ENCODE results near the gene MACROD2.

The MACROD2 gene

DNA sequence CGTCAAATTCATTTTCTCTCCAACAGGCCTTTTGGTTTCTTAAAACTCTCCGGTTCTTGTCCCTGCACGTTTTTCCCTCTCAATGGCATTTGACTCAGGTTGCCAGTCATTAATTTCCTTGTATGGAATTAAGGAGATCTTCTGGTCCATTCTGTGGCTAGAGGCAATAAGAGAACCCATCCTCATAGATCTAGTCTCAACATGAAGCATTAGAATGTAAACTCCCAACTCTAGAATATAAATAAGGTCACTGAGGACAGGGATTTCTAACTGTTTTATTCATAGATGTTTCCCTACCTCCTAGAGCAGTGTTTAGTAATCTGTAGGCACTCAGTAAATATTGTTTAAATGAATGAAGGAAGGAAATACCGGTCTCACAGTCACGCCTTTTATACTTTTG is 527.3 kb downstream of the MACROD2 start:
- no peak for DNase-seq (ENCODE audit: low read depth, low spot score)

GRCh38 chr20:14523090-14523489 is 527.8 kb downstream of the MACROD2 start:
- no peak for DNase-seq (ENCODE audit: low read depth, low spot score)

DNA sequence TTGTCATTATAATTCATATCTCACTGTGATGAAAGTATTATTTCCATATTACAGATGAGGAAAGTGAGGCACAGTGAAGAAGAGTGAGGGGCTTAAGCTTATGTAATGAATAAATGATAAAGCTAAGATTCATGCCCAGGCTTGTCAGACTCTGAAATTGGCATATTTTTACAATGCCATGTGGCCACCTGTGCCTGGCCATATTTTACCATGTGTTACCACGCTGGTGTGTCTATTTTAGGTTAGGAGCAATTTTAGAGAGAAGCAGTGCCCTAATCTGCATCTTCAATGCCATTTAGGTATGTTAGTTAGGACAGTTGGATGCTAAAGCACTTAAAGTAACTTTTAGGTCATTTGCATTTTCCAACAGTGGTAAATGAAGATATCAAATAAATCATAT is 530.1 kb downstream of the MACROD2 start:
- DNase-seq (ENCODE audit: low read depth, low spot score): no peak

DNA sequence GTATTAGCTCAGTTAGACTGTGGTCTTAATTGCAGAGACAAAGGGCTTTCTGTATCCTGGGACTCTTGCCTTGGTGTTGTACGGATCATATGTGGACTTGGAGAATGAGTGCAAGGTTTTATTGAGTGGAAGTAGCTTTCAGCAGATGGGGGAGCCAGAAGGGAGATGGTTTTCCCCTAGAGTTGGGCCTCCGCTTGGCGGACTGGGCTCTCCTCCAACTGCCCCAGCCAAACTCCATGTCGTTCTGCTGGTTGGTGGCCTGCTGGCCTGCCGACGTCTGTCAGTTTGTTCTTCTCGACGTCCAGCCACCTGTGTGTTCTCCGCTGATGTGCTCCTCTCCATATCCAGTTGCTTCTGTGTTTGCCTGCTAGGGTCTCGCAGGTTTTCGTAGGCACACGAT is 531.6 kb downstream of the MACROD2 start:
- no peak for DNase-seq (ENCODE audit: low read depth, low spot score)

DNA sequence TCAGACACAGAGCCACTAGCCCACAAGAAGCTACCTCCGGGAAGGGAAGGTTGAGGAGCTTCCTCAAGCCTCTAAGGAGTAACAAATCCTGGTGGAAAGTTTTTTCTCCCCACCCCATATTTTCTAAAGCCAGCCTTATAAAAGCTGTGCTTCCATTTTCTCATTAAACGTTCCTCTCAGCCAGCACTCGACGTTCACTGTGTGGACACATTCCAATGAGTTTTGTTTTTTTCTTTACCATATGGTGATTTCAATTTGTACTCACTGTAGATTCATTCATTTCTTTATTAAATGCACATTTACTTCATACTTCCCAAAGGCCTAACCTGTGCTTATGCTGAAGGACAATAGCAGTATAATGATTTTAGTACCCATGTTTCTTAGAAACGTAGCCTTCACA is 536.5 kb downstream of the MACROD2 start:
- DNase-seq (ENCODE audit: low read depth, low spot score): no peak

- DNase-seq (ENCODE audit: low read depth, low spot score): no peak
Measured at GRCh38 chr20:14536738-14537137, 541.4 kb downstream of the MACROD2 start.

DNA sequence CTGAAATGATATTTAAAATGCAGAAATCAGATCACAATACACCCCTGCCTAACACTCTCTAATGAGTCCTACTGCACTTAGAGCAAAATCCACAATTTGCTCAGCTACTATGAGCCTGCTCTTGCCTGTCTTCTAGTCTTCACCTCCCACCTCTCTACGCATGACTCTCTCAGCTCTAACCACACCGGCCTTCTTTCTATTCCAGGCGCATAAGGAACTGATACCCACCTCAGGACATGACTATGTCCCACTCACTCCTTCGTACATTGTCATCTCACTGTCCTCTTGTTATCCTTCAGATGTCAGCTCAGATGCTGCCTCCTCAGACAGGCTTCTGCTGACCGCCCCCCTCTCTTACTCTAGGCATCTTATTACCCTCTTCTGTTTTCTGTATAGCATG is 543.1 kb downstream of the MACROD2 start:
- no peak for DNase-seq (ENCODE audit: low read depth, low spot score)

DNA sequence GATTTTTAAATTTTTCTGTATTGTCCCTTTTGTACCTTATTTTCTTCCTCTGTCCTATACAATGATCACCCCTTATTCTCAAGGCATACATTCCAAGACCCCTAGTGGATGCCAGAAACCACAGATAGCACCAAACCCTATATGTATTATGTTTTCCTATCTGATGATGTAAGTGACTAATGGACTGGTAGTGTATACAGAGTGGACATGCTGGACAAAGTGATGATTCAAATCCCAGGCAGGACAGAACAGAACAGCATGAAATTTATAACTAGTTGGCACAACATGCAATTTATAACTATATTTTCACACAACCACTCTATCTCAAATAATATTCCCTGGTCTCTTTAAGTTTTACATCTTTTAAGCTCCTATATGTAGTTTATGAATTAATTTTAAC is 547.7 kb downstream of the MACROD2 start:
- no peak for DNase-seq (ENCODE audit: low read depth, low spot score)

- DNase-seq (ENCODE audit: low read depth, low spot score): no peak
Measured at GRCh38 chr20:14544688-14545087, 549.4 kb downstream of the MACROD2 start.

- DNase-seq (ENCODE audit: low read depth, low spot score): no peak
Measured at GRCh38 chr20:14550655-14551054, 555.3 kb downstream of the MACROD2 start.

DNA sequence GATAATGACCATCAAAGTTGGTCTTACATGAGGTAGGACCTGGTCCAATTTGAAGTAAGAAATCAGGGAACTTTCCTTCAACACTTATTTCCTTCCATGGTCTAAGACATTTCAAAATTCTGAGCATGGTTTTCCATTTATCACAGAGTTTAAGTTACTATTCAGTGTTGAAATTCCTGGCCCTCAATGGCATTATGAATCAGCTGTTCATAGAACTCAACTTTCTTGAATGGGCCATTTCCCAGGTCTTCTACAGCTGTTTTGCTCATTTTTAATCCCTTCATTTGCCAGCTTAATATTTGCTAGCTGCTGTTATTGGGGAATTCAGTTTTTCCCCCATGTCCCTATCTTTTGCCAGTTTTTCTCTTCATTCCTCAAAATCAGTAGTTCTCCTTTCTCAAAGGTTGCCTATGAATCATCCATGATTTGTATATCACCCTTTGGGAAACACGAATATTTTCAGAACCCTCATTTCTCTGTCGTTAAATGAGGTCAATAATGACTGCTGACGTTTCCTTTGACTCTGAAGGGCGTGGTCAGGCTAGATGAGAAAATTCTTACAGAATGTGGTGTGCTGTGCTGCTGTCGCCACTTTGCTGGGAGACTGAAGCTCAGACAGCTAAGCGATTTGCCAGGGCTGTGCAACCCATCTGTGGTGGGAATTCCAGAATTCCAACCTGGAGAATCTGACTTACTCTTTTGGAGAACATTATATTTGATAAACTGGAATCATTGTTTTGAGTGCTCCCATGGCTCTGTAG is 558.6 kb downstream of the MACROD2 start:
- DNase-seq (ENCODE audit: low read depth, low spot score): no peak

DNA sequence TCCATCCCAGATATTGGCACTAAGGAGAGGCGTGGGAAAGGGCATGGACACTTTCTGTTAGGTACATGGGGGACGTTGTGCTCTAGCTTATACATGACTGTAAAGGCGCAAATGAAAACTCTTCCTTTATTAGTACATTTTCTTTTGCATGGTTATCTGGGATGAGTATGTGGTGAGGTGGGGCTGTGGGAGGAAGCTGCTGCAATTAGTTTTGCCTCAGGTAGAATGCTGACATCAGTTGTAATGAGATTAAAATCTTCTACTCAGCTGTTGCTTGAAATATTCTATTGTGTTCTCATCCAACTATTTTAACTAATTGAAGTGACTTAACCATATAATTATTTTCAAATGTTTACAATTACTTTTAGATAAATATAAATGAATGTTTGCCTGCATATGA is 560.4 kb downstream of the MACROD2 start:
- no peak for DNase-seq (ENCODE audit: low read depth, low spot score)

DNA sequence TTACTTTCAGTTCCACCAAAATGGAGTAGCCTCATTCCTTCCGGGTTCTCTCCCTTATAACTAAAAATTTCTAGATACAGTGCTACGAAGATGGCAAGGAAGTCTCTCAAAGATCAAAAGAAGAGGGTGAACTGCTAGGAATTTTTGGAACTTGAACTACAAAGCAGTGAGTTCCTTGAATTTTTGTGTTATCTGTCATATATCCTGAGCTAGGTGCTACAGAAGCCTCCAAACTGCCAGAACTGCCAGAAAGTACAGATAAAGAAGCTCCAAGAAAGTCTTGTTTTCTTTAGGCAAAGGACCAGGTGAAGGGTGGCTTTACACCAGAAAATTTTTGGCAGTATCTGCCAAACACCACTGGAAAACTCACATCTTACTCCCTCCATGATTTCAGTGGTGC is 560.9 kb downstream of the MACROD2 start:
- no peak for DNase-seq (ENCODE audit: low read depth, low spot score)

DNA sequence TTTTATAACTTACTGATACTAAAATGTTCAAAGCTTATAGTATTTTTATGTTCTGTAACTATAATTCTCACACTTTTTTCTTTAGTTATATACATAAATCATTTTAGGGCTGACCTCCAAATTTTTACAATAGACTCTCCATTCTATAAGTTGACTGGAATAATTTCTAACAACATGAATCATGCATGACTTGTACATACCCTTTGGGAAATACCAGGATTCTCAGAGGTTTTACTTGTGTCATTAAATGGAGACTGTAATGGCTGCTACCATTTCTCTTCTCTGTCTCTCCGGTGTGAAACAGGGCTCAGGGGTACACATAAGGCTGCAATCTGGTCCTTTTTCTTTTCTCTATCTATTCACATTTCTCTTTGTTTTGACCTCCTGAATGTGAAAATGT is 564.3 kb downstream of the MACROD2 start:
- no peak for DNase-seq (ENCODE audit: low read depth, low spot score)

DNA sequence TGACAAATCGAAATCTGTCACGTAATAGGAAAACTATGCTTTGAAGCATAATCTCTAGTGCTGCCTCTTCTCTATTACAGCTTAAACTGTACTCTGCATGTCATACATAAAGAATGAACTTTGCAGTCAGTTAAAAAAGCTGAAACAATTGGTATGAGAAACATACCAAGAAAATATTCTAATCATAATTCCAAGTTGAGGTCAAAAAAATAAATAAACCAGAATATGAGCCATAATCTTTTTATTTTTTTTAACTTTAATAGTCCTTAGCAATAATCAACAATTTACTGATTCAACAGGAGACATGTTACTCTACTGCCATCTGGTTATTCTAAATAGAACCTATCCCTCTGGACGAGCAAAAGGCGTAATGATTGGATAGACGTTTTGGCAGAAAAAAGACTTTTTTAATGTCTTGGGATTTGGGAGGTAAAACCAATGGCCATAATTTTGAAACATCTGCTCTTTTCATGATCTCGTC is 566.5 kb downstream of the MACROD2 start:
- DNase-seq (ENCODE audit: low read depth, low spot score): no peak

DNA sequence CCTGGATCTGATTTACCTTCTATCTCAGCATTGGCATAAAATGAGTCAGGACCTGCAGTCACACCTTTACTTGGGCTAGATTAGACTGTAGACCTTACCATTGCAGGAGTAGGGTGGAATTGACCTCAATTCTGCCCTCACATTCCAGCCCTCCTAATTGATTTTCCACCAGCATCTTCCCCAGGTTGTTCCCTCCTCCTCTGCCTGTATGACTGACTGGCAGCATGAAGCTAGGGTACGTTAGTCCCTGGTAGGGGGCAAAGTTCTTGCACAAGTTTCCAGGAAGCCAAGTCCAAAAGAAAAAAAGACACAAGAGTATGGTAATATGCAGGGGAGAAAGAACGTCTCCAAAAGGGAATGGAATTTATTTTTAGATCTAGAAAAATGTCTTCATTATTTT is 567.7 kb downstream of the MACROD2 start:
- DNase-seq (ENCODE audit: low read depth, low spot score): no peak

GRCh38 chr20:14566505-14566904 is 571.2 kb downstream of the MACROD2 start:
- no peak for DNase-seq (ENCODE audit: low read depth, low spot score)

GRCh38 chr20:14568225-14568624 is 572.9 kb downstream of the MACROD2 start:
- DNase-seq (ENCODE audit: low read depth, low spot score): no peak

- no peak for DNase-seq (ENCODE audit: low read depth, low spot score)
Measured at GRCh38 chr20:14568701-14569100, 573.4 kb downstream of the MACROD2 start.

GRCh38 chr20:14569641-14570040 is 574.3 kb downstream of the MACROD2 start:
- DNase-seq (ENCODE audit: low read depth, low spot score): no peak

DNA sequence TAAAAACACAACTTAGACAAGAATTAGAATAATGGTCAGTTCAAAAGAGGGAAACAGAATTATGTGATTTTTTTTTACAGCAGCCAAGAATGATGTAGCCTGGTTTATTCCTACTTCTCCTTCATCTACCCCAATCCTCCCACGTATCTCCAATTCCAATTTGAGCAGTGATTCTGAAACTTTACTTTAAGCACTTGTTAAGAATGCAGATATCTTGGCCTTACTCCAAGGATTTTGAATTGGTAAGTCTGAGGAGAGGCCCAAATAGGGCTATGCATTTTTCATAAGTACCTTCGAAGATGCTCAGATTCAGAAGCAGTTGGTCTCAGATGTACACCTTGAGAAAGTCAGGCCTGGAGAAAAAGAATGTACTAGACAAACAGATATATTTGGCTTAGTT is 575.5 kb downstream of the MACROD2 start:
- no peak for DNase-seq (ENCODE audit: low read depth, low spot score)

DNA sequence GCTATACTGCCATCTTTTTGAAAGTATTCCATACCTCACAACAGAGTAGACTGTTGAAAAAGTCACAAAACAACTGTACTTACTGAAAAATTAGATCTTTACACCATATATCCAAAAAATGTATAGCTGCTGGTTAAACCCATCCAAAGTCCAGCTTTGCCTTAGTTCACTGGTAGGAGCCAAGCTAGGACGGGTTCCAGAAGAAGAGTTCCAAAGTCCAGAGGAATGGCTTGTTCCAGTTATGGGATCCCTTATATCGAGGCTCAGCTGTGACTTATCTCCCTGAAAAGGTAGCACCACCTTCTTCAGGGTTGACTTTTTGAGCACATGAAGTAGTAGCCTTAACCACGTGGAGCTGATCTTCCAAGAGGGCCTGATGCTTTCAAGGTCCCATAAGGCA is 578.4 kb downstream of the MACROD2 start:
- no peak for DNase-seq (ENCODE audit: low read depth, low spot score)

DNA sequence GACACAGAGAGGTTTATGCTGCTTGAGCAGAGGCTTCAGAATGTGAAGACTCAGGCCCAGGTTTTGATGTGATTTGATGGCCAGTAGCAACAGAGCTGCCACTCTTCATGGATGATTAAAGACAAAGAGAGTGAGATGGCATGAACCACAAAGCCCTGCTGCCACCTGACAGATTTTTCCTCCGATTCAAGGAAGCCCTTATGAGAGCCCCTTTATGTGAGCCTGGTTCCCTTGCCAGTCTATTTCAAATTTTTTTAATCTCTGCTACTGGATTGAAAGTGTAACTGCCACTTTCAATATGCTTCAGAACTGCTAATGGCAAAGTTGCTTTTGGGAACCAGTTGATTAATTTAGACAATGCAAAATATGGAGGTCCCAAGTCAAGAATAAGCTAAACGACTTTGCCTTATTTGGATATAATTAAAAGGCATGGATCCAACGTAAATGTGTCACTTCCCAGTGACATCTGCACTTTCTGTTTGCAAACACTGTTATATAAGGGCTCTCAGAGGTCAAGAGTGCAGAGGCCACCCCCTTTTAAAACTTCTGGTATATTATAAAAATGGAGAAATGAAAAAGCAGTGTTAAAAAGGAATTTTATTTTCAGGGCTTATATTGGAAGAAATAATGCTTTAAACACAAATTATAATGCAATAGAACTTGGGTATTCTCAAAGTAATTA is 581.0 kb downstream of the MACROD2 start:
- no peak for DNase-seq (ENCODE audit: low read depth, low spot score)
